GM19467 (cell line): ENCODE data around the gene ZKSCAN3.
"Not testable (repeated sequence)": the region's sequence is repeated elsewhere in the genome, so short reads cannot be mapped to it uniquely, and the experiment has no call there.

Source experiments
- ATAC-seq: cut with Tn5 transposase; IDR thresholded peaks from one replicate; pipeline ENCODE4 v1.9.1; 2021; ENCODE audit warnings: mild to moderate bottlenecking, moderate library complexity; ENCODE audit not compliant: unreplicated experiment

Gene ZKSCAN3

GRCh38 chr6:28340310-28341095 lies 9.2 kb upstream of the ZKSCAN3 start:
- no peak for ATAC-seq

- no peak for ATAC-seq
These were observed 5.7 kb upstream of the ZKSCAN3 start for GRCh38 chr6:28343898-28344677.

GRCh38 chr6:28345201-28345600 lies 4.5 kb upstream of the ZKSCAN3 start:
- no peak for ATAC-seq

GRCh38 chr6:28347119-28347518 lies 2.6 kb upstream of the ZKSCAN3 start:
- ATAC-seq, result no peak

GRCh38 chr6:28349344-28349891 lies 329 bp upstream of the ZKSCAN3 start:
- ATAC-seq, result no peak

- ATAC-seq, result no peak
These were observed 1.3 kb downstream of the ZKSCAN3 start for GRCh38 chr6:28351087-28351486.

GRCh38 chr6:28351493-28351925 lies 1.8 kb downstream of the ZKSCAN3 start:
- ATAC-seq, result no peak

GRCh38 chr6:28353356-28353755 lies 3.6 kb downstream of the ZKSCAN3 start:
- ATAC-seq, result no peak

- ATAC-seq, result no peak
These were observed 4.4 kb downstream of the ZKSCAN3 start for GRCh38 chr6:28353981-28354676.

- ATAC-seq, result no peak
These were observed 5.2 kb downstream of the ZKSCAN3 start for GRCh38 chr6:28354688-28355554.

GRCh38 chr6:28355743-28356665 lies 6.3 kb downstream of the ZKSCAN3 start:
- ATAC-seq, result peak; percentile 67

GRCh38 chr6:28356666-28357020 lies 6.9 kb downstream of the ZKSCAN3 start:
- no peak for ATAC-seq

GRCh38 chr6:28357036-28357435 lies 7.3 kb downstream of the ZKSCAN3 start:
- no peak for ATAC-seq

- ATAC-seq, result not testable (repeated sequence)
These were observed 9.8 kb downstream of the ZKSCAN3 start for GRCh38 chr6:28359562-28359961.

- ATAC-seq, result no peak
These were observed 11.2 kb downstream of the ZKSCAN3 start for GRCh38 chr6:28360961-28361360.

- ATAC-seq, result not testable (repeated sequence)
These were observed 15.8 kb downstream of the ZKSCAN3 start for GRCh38 chr6:28365590-28365989.

GRCh38 chr6:28368522-28368921 lies 18.8 kb downstream of the ZKSCAN3 start:
- ATAC-seq, result no peak

- ATAC-seq, result no peak
These were observed 19.7 kb downstream of the ZKSCAN3 start for GRCh38 chr6:28369463-28369862.

- ATAC-seq, result no peak
These were observed 20.7 kb downstream of the ZKSCAN3 start for GRCh38 chr6:28370440-28370839.
